RWPE2 (cell line): ENCODE results near the gene B4GALNT4.
"Not testable (repeated sequence)": the region's sequence is repeated elsewhere in the genome, so short reads cannot be mapped to it uniquely, and the experiment has no call there.

ENCODE experiments used
- ATAC-seq: fragments of 200-7000 bp; cut with Tn5 transposase; 3 replicates; pipeline ENCODE4 v1.9.1; 2021; ENCODE audit warnings: low read depth
- DNase-seq: peaks from one replicate; pipeline ENCODE4 v3.0.0-alpha.2; 2020; ENCODE audit warnings: low spot score
- H3K27ac ChIP-seq: fragments of 450-650 bp; 2 replicates; pipeline ENCODE4 v1.5.1; 2017; ENCODE audit warnings: mild to moderate bottlenecking; ENCODE audit not compliant: poor library complexity, severe bottlenecking
- H3K27me3 ChIP-seq: fragments of 250-450 bp; sonication (Bioruptor Pico); 2 replicates; pipeline ENCODE4 v1.5.1; 2021; ENCODE audit warnings: mild to moderate bottlenecking, moderate library complexity; ENCODE audit not compliant: insufficient read depth, poor library complexity, severe bottlenecking
- H3K36me3 ChIP-seq: fragments of 250-450 bp; sonication (Bioruptor Pico); 2 replicates; pipeline ENCODE4 v1.5.1; 2020; ENCODE audit warnings: low read depth, mild to moderate bottlenecking, moderate library complexity
- H3K4me1 ChIP-seq: fragments of 250-450 bp; sonication (Bioruptor Pico); 2 replicates; pipeline ENCODE4 v1.5.1; 2021; ENCODE audit warnings: mild to moderate bottlenecking, moderate library complexity; ENCODE audit not compliant: insufficient read depth, poor library complexity, severe bottlenecking
- H3K4me3 ChIP-seq: fragments of 250-450 bp; sonication (Bioruptor Pico); 2 replicates; pipeline ENCODE4 v1.5.1; 2021; ENCODE audit warnings: mild to moderate bottlenecking, moderate library complexity; ENCODE audit not compliant: severe bottlenecking
- H3K9me3 ChIP-seq: fragments of 250-450 bp; sonication (Bioruptor Pico); 2 replicates; pipeline ENCODE4 v1.5.1; 2021; ENCODE audit warnings: mild to moderate bottlenecking, moderate library complexity; ENCODE audit not compliant: severe bottlenecking
- TF ChIP-seq, protein P1 (sequence below): fragments of 450-650 bp; IDR thresholded peaks from one replicate; pipeline ENCODE4 v1.5.1; 2017; ENCODE audit warnings: mild to moderate bottlenecking, moderate library complexity; ENCODE audit not compliant: poor library complexity, severe bottlenecking

Gene B4GALNT4

GRCh38 chr11:325796-326591, 43.3 kb upstream of the B4GALNT4 start:
- H3K27ac ChIP-seq = no peak overlapping the region
- TF ChIP-seq, protein P1, sequence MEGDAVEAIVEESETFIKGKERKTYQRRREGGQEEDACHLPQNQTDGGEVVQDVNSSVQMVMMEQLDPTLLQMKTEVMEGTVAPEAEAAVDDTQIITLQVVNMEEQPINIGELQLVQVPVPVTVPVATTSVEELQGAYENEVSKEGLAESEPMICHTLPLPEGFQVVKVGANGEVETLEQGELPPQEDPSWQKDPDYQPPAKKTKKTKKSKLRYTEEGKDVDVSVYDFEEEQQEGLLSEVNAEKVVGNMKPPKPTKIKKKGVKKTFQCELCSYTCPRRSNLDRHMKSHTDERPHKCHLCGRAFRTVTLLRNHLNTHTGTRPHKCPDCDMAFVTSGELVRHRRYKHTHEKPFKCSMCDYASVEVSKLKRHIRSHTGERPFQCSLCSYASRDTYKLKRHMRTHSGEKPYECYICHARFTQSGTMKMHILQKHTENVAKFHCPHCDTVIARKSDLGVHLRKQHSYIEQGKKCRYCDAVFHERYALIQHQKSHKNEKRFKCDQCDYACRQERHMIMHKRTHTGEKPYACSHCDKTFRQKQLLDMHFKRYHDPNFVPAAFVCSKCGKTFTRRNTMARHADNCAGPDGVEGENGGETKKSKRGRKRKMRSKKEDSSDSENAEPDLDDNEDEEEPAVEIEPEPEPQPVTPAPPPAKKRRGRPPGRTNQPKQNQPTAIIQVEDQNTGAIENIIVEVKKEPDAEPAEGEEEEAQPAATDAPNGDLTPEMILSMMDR = no peak
- H3K36me3 ChIP-seq = no peaks in the 10 kb centered on the region
- no peaks in the 10 kb centered on the region for H3K27me3 ChIP-seq
- no peak for DNase-seq
- H3K4me1 ChIP-seq = no peaks in the 10 kb centered on the region
- no peaks in the 10 kb centered on the region for H3K9me3 ChIP-seq
- ATAC-seq = peak; percentile 19; the same call in 1 of the 3 replicates
- no peak overlapping the region for H3K4me3 ChIP-seq

- no peaks in the 10 kb centered on the region for H3K4me1 ChIP-seq
- H3K9me3 ChIP-seq = no peaks in the 10 kb centered on the region
- H3K27ac ChIP-seq = no peak overlapping the region
- H3K4me3 ChIP-seq = no peak overlapping the region
- ATAC-seq (no peak), DNase-seq (no peak)
- no peaks in the 10 kb centered on the region for H3K27me3 ChIP-seq
- H3K36me3 ChIP-seq = no peaks in the 10 kb centered on the region
- TF ChIP-seq, protein P1 = no peak
Observed at GRCh38 chr11:326592-326841, 42.8 kb upstream of the B4GALNT4 start.

GRCh38 chr11:326842-327580, 42.3 kb upstream of the B4GALNT4 start:
- TF ChIP-seq, protein P1 = no peak
- Histone ChIP-seq H3K27ac (no peak overlapping the region), H3K36me3 (no peaks in the 10 kb centered on the region), H3K4me1 (no peaks in the 10 kb centered on the region), H3K27me3 (no peaks in the 10 kb centered on the region), H3K4me3 (no peak overlapping the region), H3K9me3 (no peaks in the 10 kb centered on the region)
- ATAC-seq (no peak), DNase-seq (no peak)

GRCh38 chr11:327581-327923, 41.7 kb upstream of the B4GALNT4 start:
- no peaks in the 10 kb centered on the region for H3K9me3 ChIP-seq
- no peak overlapping the region for H3K4me3 ChIP-seq
- H3K4me1 ChIP-seq = no peaks in the 10 kb centered on the region
- no peaks in the 10 kb centered on the region for H3K27me3 ChIP-seq
- no peak overlapping the region for H3K27ac ChIP-seq
- no peak for DNase-seq
- H3K36me3 ChIP-seq = no peaks in the 10 kb centered on the region
- TF ChIP-seq, protein P1 = no peak
- no peak for ATAC-seq

DNA sequence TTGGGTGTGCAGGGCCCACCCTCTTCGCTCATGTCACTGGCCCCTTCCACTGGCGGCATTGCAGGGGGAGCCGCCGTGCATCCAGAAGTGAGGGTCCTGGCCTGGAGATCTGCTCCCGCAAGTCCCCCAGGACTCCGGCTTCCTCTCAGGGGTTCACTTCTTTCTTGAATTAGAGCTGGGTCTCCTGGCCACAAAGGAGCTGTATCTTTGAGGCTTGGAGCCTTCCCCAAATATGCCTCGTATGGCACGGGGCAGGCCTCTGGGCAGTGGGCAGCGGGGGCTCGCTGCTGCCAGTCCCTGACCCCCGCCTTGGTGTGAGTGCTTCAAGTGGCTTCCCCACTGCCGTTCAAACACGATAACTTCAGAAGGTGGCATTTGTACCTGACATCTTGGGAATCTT, 41.3 kb upstream of the B4GALNT4 start:
- Histone ChIP-seq H3K27ac (no peak overlapping the region), H3K9me3 (no peaks in the 10 kb centered on the region), H3K27me3 (no peaks in the 10 kb centered on the region), H3K4me1 (no peaks in the 10 kb centered on the region), H3K4me3 (no peak overlapping the region), H3K36me3 (no peaks in the 10 kb centered on the region)
- TF ChIP-seq, protein P1 = no peak
- ATAC-seq (no peak), DNase-seq (no peak)

DNA sequence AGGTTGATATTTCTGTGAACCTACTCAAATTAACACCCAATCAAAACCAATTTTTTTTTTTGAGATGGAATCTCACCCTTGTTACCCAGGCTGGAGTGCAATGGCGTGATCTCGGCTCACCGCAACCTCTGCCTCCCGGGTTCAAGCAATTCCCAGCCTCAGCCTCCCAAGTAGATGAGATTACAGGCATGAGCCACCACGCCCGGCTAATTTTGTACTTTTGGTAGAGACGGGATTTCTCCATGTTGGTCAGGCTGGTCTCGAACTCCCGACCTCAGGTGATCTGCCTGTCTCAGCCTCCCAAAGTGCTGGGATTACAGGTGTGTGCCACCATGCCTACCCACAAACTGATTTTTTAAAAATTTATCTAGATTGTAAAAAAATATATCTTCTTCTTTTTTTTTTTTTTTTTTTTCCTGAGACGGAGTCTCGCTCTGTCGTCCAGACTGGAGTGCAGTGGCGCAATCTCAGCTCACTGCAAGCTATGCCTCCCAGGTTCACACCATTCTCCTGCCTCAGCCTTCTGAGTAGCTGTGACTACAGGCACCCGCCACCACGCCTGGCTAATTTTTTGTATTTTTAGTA, 40.7 kb upstream of the B4GALNT4 start:
- not testable (repeated sequence) for H3K36me3 ChIP-seq, H3K9me3 ChIP-seq, DNase-seq, H3K27me3 ChIP-seq, H3K4me1 ChIP-seq, ATAC-seq, H3K4me3 ChIP-seq, H3K27ac ChIP-seq
